Aorta (tissue), 5 donors: ENCODE data around the gene PEAR1. TPM values are rescaled to one million over a fixed set of nuclear protein-coding genes. Genes with fewer than 3 reads are reported as not detected.
A peak's percentile ranks its signal among the peaks of the same experiment; 100 is the strongest.

Experiments
- ATAC-seq: fragments of 200-7000 bp; cut with Tn5 transposase; one replicate; pipeline ENCODE4 v1.9.1; 2022; ENCODE audit warnings: moderate library complexity; ENCODE audit not compliant: low FRiP score
- DNase-seq, 2 donors: peaks; one replicate each; pipeline ENCODE4 v3.0.0-alpha.2; 2020
- H3K27ac ChIP-seq, 2 donors: one replicate each; pipeline ENCODE4 v1.5.1; 2013; ENCODE audit warnings: low read length in 2 of 2, mild to moderate bottlenecking in 2 of 2, moderate library complexity in 2 of 2, control low read depth in 1 of 2, inconsistent platforms in 1 of 2, low read depth in 1 of 2
- H3K27me3 ChIP-seq, 2 donors: one replicate each; pipeline ENCODE4 v1.6.1; 2013; ENCODE audit warnings: control low read depth in 1 of 2, low read length in 1 of 2, mild to moderate bottlenecking in 1 of 2, moderate library complexity in 1 of 2; ENCODE audit not compliant: insufficient read depth in 2 of 2, control insufficient read depth in 1 of 2
- H3K36me3 ChIP-seq, 2 donors: one replicate each; pipeline ENCODE4 v1.6.1; 2013; ENCODE audit warnings: control low read depth in 1 of 2, low read length in 1 of 2, mild to moderate bottlenecking in 1 of 2; ENCODE audit not compliant: insufficient read depth in 2 of 2, control insufficient read depth in 1 of 2
- H3K4me1 ChIP-seq, 2 donors: one replicate each; pipeline ENCODE4 v1.6.1; 2013; ENCODE audit warnings: low read length in 2 of 2, control low read depth in 1 of 2, mild to moderate bottlenecking in 1 of 2, moderate library complexity in 1 of 2; ENCODE audit not compliant: insufficient read depth in 2 of 2, control insufficient read depth in 1 of 2
- H3K4me3 ChIP-seq, 2 donors: one replicate each; pipeline ENCODE4 v1.5.1; 2013; ENCODE audit warnings: low read length in 2 of 2, control low read depth in 1 of 2, mild to moderate bottlenecking in 1 of 2
- H3K9me3 ChIP-seq: one replicate; pipeline ENCODE4 v1.6.1; 2013; ENCODE audit warnings: mild to moderate bottlenecking, low read length; ENCODE audit not compliant: control insufficient read depth
- WGBS, 2 donors: extraction: QIAGEN DNeasy Blood & Tissue Kit; methylation state at CpG; one replicate each; pipeline ENCODE4 v1.1.7; 2013; 5-methylcytosine and 5-hydroxymethylcytosine counted together
- intact Hi-C, 2 donors: fragments of 100-400 bp; cut with DNase I; formaldehyde crosslinking; loops; one replicate each; pipeline versions ENCODE4 v1.14.2 to v1.15.0; 2022
- polyA plus RNA-seq, 2 donors: library from polyadenylated mRNA; stranded (reverse); fragments of 200-250 nt; gene quantifications; one replicate each; pipeline ENCODE4 v1.2.3, GENCODE V29; 2013
- total RNA-seq, 2 donors: library from RNA; stranded (reverse); fragmentation: NEBNext Ultra II Directional; extraction: Animal tissue kit (Norgen Biotek cat#: 25700); gene quantifications; one replicate each; pipeline ENCODE4 v1.2.1, GENCODE V29; 2021
- donor health status: healthy with polysubstance abuse.
- donor health status: Bipolar disorder and iron deficiency.
- donor health status: DM: no; HTN: no; CAD: no.
- donor health status: DM: no; HTN: no; CAD: no.
- donor health status: DM: yes; HTN: yes; CAD: no.

PEAR1 gene
- total and polyA plus RNA-seq, 4 donors: 5.6 to 46.6 (median 25.1) TPM

DNA sequence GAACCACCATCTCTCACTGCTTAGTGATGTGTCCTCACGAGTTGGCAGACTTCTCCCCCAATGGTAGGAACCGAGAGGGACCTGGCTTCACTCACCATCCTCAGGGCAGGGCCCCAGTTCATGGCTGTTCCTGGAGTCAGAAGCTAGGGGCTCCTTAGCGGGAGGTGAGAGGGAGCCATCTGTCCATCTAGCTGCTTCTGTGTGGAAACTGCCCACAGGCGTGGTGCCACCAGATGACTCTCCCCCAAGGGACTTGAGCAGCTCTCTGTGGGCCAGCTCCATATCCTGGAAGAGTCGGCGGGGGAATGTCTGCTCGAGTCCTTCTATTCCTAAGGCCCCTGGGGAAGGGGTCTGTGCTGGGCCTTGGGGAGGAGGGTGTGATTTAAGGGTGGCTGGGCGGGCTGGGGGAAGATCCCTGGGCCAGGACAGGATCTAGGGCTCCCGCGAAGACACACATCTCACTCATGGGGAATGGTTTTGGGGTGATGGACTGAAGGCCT is 43.3 kb downstream of the PEAR1 start:
- ATAC-seq (no peak), DNase-seq (peak; percentile 34 to 58)
- H3K27ac ChIP-seq: no peak overlapping the region
- intact Hi-C loops: no loop called here
- 70 to 79% methylated on average over 10 of the region's 10 CpGs for WGBS, 2 donors
- H3K9me3 ChIP-seq: no peaks in the 10 kb centered on the region
- H3K27me3 ChIP-seq: no peaks in the 10 kb centered on the region
- no peaks in the 10 kb centered on the region for H3K36me3 ChIP-seq
- no peak overlapping the region for H3K4me3 ChIP-seq
- H3K4me1 ChIP-seq: no peaks in the 10 kb centered on the region

DNA sequence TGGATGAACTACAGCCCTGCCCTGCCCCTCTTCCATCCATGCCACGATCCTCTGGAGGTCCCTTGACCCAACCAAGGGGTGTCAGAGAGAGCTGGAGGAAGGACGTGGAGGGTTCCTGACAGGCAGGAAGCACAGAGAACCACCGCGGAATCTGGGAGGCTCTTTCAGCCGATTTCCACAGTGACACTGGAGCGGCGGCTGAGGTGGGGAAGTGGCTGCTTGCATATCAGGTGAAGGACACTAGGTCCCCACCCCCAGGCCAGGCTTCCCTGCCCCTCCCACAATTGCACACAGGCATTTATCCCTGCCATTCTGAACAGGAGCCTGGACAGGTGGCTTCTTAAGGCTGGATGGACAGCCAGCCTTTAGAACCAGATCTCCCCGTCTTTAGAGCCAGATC is 44.4 kb downstream of the PEAR1 start:
- intact Hi-C loops: no loop called here

DNA sequence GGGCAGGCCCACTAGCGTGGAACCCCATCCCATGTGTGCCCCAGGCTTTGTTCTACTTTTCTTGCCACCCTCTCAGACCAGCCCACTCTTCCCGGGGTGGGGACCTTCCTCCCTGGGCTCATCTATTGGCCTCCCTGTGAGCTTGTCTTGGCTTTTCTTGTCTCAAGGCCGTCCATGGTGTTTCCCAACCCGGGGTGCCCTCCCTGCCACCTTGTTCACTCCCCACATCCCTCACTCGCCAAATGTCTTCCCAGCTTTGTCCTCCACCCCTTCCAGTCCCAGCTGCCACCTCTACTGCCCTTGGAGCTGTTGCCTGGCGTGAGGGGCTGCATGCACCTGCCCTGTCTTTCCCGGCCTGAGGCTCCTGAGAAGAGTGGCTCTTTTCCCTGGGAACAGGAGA is 45.3 kb downstream of the PEAR1 start:
- Histone ChIP-seq H3K27me3 (no peaks in the 10 kb centered on the region), H3K4me3 (no peak overlapping the region), H3K36me3 (peaks cover 0 to 3% of the 10 kb centered on the region in 2 donors), H3K27ac (no peak overlapping the region), H3K4me1 (no peaks in the 10 kb centered on the region), H3K9me3 (no peaks in the 10 kb centered on the region)
- ATAC-seq (no peak), DNase-seq (peak in 1 of 2 donors; percentile 51)
- WGBS, 2 donors: 84 to 89% methylated on average over 7 of the region's 7 CpGs
- intact Hi-C loops: no loop called here

More for the DNA sequence above, 44.4 kb downstream of the PEAR1 start:
- DNase-seq (peak in 1 of 2 donors; percentile 76), ATAC-seq (no peak)
- no peaks in the 10 kb centered on the region for H3K4me1 ChIP-seq
- no peak overlapping the region for H3K27ac ChIP-seq
- no peaks in the 10 kb centered on the region for H3K9me3 ChIP-seq
- no peaks in the 10 kb centered on the region for H3K27me3 ChIP-seq
- no peak overlapping the region for H3K4me3 ChIP-seq
- peaks cover 0 to 1% of the 10 kb centered on the region in 2 donors for H3K36me3 ChIP-seq
- 83 to 87% methylated on average over 8 of the region's 8 CpGs for WGBS, 2 donors

DNA sequence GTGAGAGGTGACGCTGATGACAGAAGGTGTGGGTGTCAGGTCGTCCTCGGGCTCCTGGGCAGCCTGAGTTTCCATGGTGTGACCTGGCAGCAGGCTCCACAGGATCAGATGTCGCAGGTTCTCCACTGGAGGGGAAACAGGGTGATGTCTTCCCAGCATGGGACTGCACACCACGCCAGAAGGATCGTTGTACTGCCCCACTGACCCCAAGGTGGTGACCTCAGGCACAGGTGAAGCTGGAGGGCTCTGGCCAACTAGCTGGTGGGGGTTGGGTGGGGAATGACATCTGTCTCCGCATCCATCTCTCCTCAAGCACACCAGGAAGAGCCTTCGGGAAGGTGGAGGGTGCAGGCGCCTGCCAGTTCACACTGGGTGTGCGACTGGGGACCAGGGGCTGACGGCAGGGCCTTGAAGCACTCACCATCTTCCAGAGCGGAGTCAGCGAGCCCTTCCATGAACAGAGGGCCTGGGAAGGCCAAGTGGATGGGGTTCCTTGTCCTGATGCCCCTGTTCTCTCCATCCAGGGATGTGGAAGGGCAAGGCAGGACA is 46.3 kb downstream of the PEAR1 start:
- no peak for ATAC-seq
- WGBS, 2 donors: 90 to 92% methylated on average over 13 of the region's 13 CpGs

DNA sequence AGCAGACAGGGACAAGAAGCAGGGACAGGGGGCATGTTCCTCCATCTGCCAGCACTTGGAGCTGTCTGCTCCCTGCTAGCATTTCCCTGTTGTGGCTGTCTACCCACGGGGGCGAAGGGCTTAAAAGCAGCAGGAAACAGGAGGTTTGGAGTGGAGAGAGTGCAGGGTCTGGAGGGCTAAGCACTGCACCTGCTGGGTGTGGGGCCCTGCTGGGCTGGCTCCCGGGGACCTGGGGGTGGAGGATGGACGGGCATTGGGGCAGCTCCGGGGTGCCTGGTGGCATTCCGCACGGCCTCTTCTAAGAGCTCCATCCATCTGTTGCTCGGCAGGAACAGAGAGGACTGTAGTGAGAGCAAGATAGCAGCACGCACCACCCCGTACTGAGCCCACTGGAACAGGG is 48.2 kb downstream of the PEAR1 start:
- Histone ChIP-seq H3K4me1 (no peaks in the 10 kb centered on the region), H3K36me3 (peaks cover 0 to 9% of the 10 kb centered on the region in 2 donors), H3K27me3 (no peaks in the 10 kb centered on the region), H3K4me3 (no peak overlapping the region), H3K9me3 (no peaks in the 10 kb centered on the region), H3K27ac (no peak overlapping the region)
- 95 to 96% methylated on average over 10 of the region's 10 CpGs for WGBS, 2 donors
- DNase-seq (no peak), ATAC-seq (no peak)
- intact Hi-C loops: no loop called here

More for the DNA sequence above, 46.3 kb downstream of the PEAR1 start:
- Histone ChIP-seq H3K4me1 (no peaks in the 10 kb centered on the region), H3K9me3 (no peaks in the 10 kb centered on the region), H3K27me3 (no peaks in the 10 kb centered on the region), H3K4me3 (no peak overlapping the region), H3K36me3 (peaks cover 0 to 4% of the 10 kb centered on the region in 2 donors), H3K27ac (no peak overlapping the region)
- intact Hi-C loops: no loop called here
- no peak for DNase-seq

DNA sequence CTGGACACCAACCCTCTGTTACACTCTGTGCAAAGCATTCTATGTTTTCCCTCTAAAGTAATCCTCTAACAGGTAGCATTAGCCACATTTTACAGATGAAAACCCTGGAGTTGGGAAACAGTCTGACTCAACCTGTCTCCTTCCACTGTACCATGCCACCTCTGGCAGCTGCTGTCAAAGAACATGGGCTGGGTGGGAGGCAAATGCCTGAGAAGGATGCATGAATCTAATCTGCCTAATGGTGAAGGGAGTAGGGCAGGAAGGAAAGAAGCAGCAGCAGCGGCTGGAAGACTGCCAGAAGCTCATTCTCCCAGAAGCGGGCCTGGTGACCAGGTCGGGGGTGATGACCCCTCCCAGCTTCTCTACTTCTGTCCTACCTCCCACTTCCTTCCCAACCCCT is 48.7 kb downstream of the PEAR1 start:
- WGBS, 2 donors: 84 to 93% methylated on average over 3 of the region's 3 CpGs
- Histone ChIP-seq H3K36me3 (peaks cover 0 to 12% of the 10 kb centered on the region in 2 donors), H3K9me3 (no peaks in the 10 kb centered on the region), H3K4me1 (no peaks in the 10 kb centered on the region), H3K4me3 (no peak overlapping the region), H3K27ac (no peak overlapping the region), H3K27me3 (no peaks in the 10 kb centered on the region)
- intact Hi-C loops: no loop called here
- no peak for DNase-seq
- no peak for ATAC-seq

DNA sequence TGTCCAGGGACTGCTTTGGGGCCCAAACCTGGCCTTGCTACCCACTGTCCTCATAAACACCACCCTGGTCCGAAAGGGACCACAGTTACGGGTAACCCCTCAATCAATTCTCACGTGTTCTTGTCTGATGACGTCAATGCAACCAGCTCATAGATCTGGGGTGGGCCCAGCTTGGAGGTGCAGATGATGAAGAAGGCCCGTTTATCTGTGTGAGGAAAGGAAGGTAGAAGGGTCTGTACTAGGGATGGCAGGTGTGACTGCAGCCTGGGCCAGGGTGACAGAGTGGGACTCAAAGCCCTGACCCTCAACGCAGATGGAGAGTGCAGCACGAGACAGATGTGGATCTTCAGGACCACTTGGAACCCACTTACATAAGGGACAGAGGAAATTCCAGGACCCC is 49.1 kb downstream of the PEAR1 start:
- no peaks in the 10 kb centered on the region for H3K4me1 ChIP-seq
- no peak overlapping the region for H3K4me3 ChIP-seq
- H3K27ac ChIP-seq: no peak overlapping the region
- no peaks in the 10 kb centered on the region for H3K9me3 ChIP-seq
- intact Hi-C loops: no loop called here
- peaks cover 0 to 12% of the 10 kb centered on the region in 2 donors for H3K36me3 ChIP-seq
- H3K27me3 ChIP-seq: no peaks in the 10 kb centered on the region
- 89 to 92% methylated on average over 7 of the region's 7 CpGs for WGBS, 2 donors
- no peak for ATAC-seq
- DNase-seq: no peak

DNA sequence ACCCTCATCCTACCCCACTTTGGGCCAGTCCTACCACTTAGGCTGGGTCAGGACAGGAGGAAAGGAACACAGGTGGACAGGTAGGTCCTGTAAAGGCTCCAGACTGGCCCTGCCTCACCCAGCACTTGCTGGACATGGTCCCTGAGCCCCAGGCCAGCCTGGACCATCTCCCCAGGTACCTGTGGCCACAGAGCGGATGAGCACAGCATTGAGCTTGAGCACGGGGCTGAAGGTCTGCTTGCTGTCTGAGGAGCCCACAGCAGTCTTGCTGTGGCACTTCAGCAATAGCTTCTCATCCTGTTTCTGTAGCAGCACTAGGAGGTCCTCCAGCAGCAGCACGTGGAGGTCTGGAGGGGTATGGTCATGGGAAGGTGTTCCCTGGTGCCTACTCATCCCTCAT is 50.2 kb downstream of the PEAR1 start:
- intact Hi-C loops: no loop called here
- H3K36me3 ChIP-seq: peaks cover 0 to 13% of the 10 kb centered on the region in 2 donors
- H3K4me3 ChIP-seq: no peak overlapping the region
- WGBS, 2 donors: 93 to 97% methylated on average over 3 of the region's 3 CpGs
- ATAC-seq: no peak
- no peaks in the 10 kb centered on the region for H3K27me3 ChIP-seq
- H3K9me3 ChIP-seq: no peaks in the 10 kb centered on the region
- H3K27ac ChIP-seq: no peak overlapping the region
- DNase-seq: no peak
- H3K4me1 ChIP-seq: no peaks in the 10 kb centered on the region

DNA sequence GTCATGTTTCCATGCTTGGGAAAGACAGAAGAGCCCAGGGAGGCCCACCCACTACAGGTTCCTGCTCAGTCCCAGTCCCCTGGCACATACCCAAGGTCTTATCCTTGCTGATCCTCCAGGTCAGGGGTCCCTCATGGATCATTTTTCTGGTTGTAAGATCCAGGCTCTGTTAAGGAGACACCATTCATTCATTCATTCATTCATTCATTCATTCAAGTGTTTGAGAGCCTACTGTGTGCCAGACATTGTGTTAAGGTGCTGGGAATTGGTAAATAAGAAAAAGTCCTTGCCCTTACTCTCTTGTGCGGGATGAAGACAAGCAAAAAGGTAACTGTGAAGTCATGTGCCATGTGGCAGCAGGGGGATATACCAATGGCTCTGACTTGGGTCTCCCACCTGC is 50.8 kb downstream of the PEAR1 start:
- WGBS, 2 donors: 93 to 94% methylated on average over 1 of the region's 1 CpG
- Histone ChIP-seq H3K27me3 (no peaks in the 10 kb centered on the region), H3K27ac (no peak overlapping the region), H3K4me3 (no peak overlapping the region), H3K9me3 (no peaks in the 10 kb centered on the region), H3K4me1 (no peaks in the 10 kb centered on the region), H3K36me3 (peaks cover 0 to 13% of the 10 kb centered on the region in 2 donors)
- no peak for ATAC-seq
- intact Hi-C loops: no loop called here
- no peak for DNase-seq
